Neural cell (in vitro differentiated cells): Measurements from ENCODE around the gene GON7. TPM values are rescaled to one million over a fixed set of nuclear protein-coding genes. Genes with fewer than 3 reads are reported as not detected.
"Not testable (repeated sequence)": the region's sequence is repeated elsewhere in the genome, so short reads cannot be mapped to it uniquely, and the experiment has no call there.

Source experiments
- H2AFZ ChIP-seq: fragments of 200-600, 300-800 bp; sonication (generic), shearing (Covaris generic); 2 replicates; pipeline ENCODE4 v1.6.0; 2014; ENCODE audit warnings: low read depth, mild to moderate bottlenecking, antibody characterized with exemption, low read length, moderate library complexity
- H3F3A ChIP-seq: fragments of 200-600 bp; shearing (Covaris generic); 2 replicates; pipeline ENCODE4 v1.6.1; 2016; ENCODE audit warnings: mild to moderate bottlenecking, moderate library complexity, mixed read lengths, antibody characterized with exemption, low read length; ENCODE audit not compliant: insufficient read depth, poor library complexity, severe bottlenecking
- H3K27ac ChIP-seq: fragments of 200-600, 300-800 bp; sonication (generic), shearing (Covaris generic); 2 replicates; pipeline ENCODE4 v1.5.1; 2014; ENCODE audit warnings: mild to moderate bottlenecking, low read length, moderate library complexity
- H3K27me3 ChIP-seq: fragments of 300-800, 200-600 bp; sonication (generic), shearing (Covaris generic); 2 replicates; pipeline ENCODE4 v1.6.0; 2014; ENCODE audit warnings: mild to moderate bottlenecking, low read depth, low read length, moderate library complexity; ENCODE audit not compliant: insufficient read depth
- H3K36me3 ChIP-seq: fragments of 300-800, 200-600 bp; sonication (generic), shearing (Covaris generic); 2 replicates; pipeline ENCODE4 v1.5.1; 2014; ENCODE audit warnings: mild to moderate bottlenecking, antibody characterized with exemption, low read length, moderate library complexity; ENCODE audit not compliant: insufficient read depth
- H3K4me2 ChIP-seq: fragments of 300-800, 200-600 bp; sonication (generic), shearing (Covaris generic); 2 replicates; pipeline ENCODE4 v1.6.0; 2014; ENCODE audit warnings: mild to moderate bottlenecking, low read length
- H3K4me3 ChIP-seq: fragments of 300-800, 200-600 bp; sonication (generic), shearing (Covaris generic); 2 replicates; pipeline ENCODE4 v1.5.1; 2014; ENCODE audit warnings: mild to moderate bottlenecking, low read length, moderate library complexity
- H3K79me2 ChIP-seq: fragments of 200-600 bp; shearing (Covaris generic); replicated peaks from 2 replicates; pipeline ENCODE4 v1.6.0; 2014; ENCODE audit warnings: mild to moderate bottlenecking, low read length, moderate library complexity; ENCODE audit not compliant: insufficient read depth
- H3K9ac ChIP-seq: fragments of 300-800, 200-600 bp; sonication (generic), shearing (Covaris generic); 2 replicates; pipeline ENCODE4 v1.6.1; 2016; ENCODE audit warnings: mild to moderate bottlenecking, low read length, mixed read lengths
- H3K9me2 ChIP-seq: fragments of 200-600 bp; shearing (Covaris generic); 2 replicates; pipeline ENCODE4 v1.6.1; 2016; ENCODE audit warnings: mild to moderate bottlenecking, low read length, mixed read lengths; ENCODE audit not compliant: insufficient read depth
- H3K9me3 ChIP-seq: fragments of 200-600, 300-800 bp; sonication (generic), shearing (Covaris generic); 2 replicates; pipeline ENCODE4 v1.6.1; 2016; ENCODE audit warnings: mild to moderate bottlenecking, mixed run types, low read length, moderate library complexity, mixed read lengths
- H4K20me1 ChIP-seq: fragments of 200-600 bp; shearing (Covaris generic); 2 replicates; pipeline ENCODE4 v1.6.1; 2016; ENCODE audit warnings: mild to moderate bottlenecking, mixed run types; ENCODE audit not compliant: insufficient read depth
- CTCF ChIP-seq: fragments of 450-650 bp; IDR thresholded peaks from 2 replicates; pipeline ENCODE4 v1.5.1; 2014; ENCODE audit warnings: antibody characterized with exemption, mild to moderate bottlenecking, moderate library complexity; ENCODE audit not compliant: poor library complexity, severe bottlenecking
- EP300 ChIP-seq: fragments of 450-650 bp; conservative IDR thresholded peaks from 2 replicates; pipeline ENCODE4 v1.6.1; 2014; ENCODE audit warnings: antibody characterized with exemption, mild to moderate bottlenecking, moderate library complexity; ENCODE audit not compliant: poor library complexity, severe bottlenecking
- EZH2 ChIP-seq: fragments of 200-600, 300-800 bp; shearing (Covaris generic), sonication (generic); IDR thresholded peaks from 2 replicates; pipeline ENCODE4 v1.6.1; 2014; ENCODE audit warnings: antibody characterized with exemption, low read length, borderline replicate concordance, mild to moderate bottlenecking; ENCODE audit not compliant: insufficient read depth, poor library complexity, severe bottlenecking
- MXI1 ChIP-seq: fragments of 450-650 bp; conservative IDR thresholded peaks from 2 replicates; pipeline ENCODE4 v1.6.1; 2014; ENCODE audit warnings: antibody characterized with exemption, mild to moderate bottlenecking; ENCODE audit not compliant: poor library complexity, severe bottlenecking
- POLR2AphosphoS5 ChIP-seq: IDR thresholded peaks from 2 replicates; pipeline ENCODE4 v1.6.1; 2012
- RAD21 ChIP-seq: fragments of 450-650 bp; conservative IDR thresholded peaks from 2 replicates; pipeline ENCODE4 v1.6.1; 2014; ENCODE audit warnings: antibody characterized with exemption, mild to moderate bottlenecking, moderate library complexity
- REST ChIP-seq: IDR thresholded peaks from 2 replicates; pipeline ENCODE4 v1.6.1; 2012; ENCODE audit warnings: borderline replicate concordance
- SMC3 ChIP-seq: fragments of 450-650 bp; conservative IDR thresholded peaks from 2 replicates; pipeline ENCODE4 v1.6.1; 2014; ENCODE audit warnings: antibody characterized with exemption, mild to moderate bottlenecking, moderate library complexity; ENCODE audit not compliant: poor library complexity
- TAF1 ChIP-seq: IDR thresholded peaks from 2 replicates; pipeline ENCODE4 v1.6.1; 2012; ENCODE audit warnings: low read depth
- polyA plus RNA-seq: library from polyadenylated mRNA; depleted of rRNA; stranded (reverse); fragments of >200 nt; gene quantifications from 2 replicates; pipeline ENCODE4 v1.2.3, GENCODE V29; 2014

GON7 gene
- polyA plus RNA-seq, 1 donor from 2014 or later = 30.8 TPM

GRCh38 chr14:93183596-93184317 is 23.1 kb downstream of the GON7 start:
- no peaks in the 10 kb centered on the region for H3K27me3 ChIP-seq
- no peak overlapping the region for H2AFZ ChIP-seq
- no peaks in the 10 kb centered on the region for H3K36me3 ChIP-seq
- no peaks in the 10 kb centered on the region for H3K9me2 ChIP-seq
- peak overlapping the region; percentile 98 for H3K4me2 ChIP-seq
- peak overlapping the region; percentile 92 for H3K4me3 ChIP-seq
- TF ChIP-seq RAD21 (no peak), POLR2AphosphoS5 (no peak), CTCF (no peak), EZH2 (no peak), EP300 (no peak), SMC3 (no peak), TAF1 (no peak), MXI1 (no peak), REST (no peak)
- peak overlapping the region; percentile 99 for H3K9ac ChIP-seq
- H3K9me3 ChIP-seq = no peaks in the 10 kb centered on the region
- H3K27ac ChIP-seq = peak overlapping the region; percentile 96
- no peaks in the 10 kb centered on the region for H4K20me1 ChIP-seq
- peaks cover 25% of the 10 kb centered on the region for H3K79me2 ChIP-seq
- no peaks in the 10 kb centered on the region for H3F3A ChIP-seq

- no peaks in the 10 kb centered on the region for H3K9me3 ChIP-seq
- no peak overlapping the region for H3K4me3 ChIP-seq
- H4K20me1 ChIP-seq = no peaks in the 10 kb centered on the region
- H3K4me2 ChIP-seq = no peak overlapping the region
- no peaks in the 10 kb centered on the region for H3K27me3 ChIP-seq
- H3F3A ChIP-seq = no peaks in the 10 kb centered on the region
- no peaks in the 10 kb centered on the region for H3K79me2 ChIP-seq
- no peak overlapping the region for H2AFZ ChIP-seq
- no peaks in the 10 kb centered on the region for H3K36me3 ChIP-seq
- no peak overlapping the region for H3K9ac ChIP-seq
- TF ChIP-seq MXI1 (no peak), EZH2 (no peak), POLR2AphosphoS5 (no peak), CTCF (no peak), REST (no peak), TAF1 (no peak), SMC3 (no peak), RAD21 (no peak), EP300 (no peak)
- H3K9me2 ChIP-seq = no peaks in the 10 kb centered on the region
- no peak overlapping the region for H3K27ac ChIP-seq
These were observed 31.4 kb downstream of the GON7 start for GRCh38 chr14:93175492-93175891.

- not testable (repeated sequence) for H3K4me3 ChIP-seq, H3K27me3 ChIP-seq, H2AFZ ChIP-seq, H3K9ac ChIP-seq, H3K79me2 ChIP-seq, H3K27ac ChIP-seq, H3K36me3 ChIP-seq, H3K4me2 ChIP-seq, H3K9me2 ChIP-seq, H4K20me1 ChIP-seq, H3F3A ChIP-seq, H3K9me3 ChIP-seq
These were observed 32.1 kb downstream of the GON7 start for GRCh38 chr14:93174731-93175130.
